Measurements from ENCODE around the gene RAB11FIP3. TPM values are rescaled to one million over a fixed set of nuclear protein-coding genes. Genes with fewer than 3 reads are reported as not detected.

The RAB11FIP3 gene
- total and polyA plus RNA-seq, 9 of the 15 experiments (the other 6 are each of a cell fraction or from before 2014, with no cell fraction given) = 0.46 to 13.1 (median 4.3) TPM

DNA sequence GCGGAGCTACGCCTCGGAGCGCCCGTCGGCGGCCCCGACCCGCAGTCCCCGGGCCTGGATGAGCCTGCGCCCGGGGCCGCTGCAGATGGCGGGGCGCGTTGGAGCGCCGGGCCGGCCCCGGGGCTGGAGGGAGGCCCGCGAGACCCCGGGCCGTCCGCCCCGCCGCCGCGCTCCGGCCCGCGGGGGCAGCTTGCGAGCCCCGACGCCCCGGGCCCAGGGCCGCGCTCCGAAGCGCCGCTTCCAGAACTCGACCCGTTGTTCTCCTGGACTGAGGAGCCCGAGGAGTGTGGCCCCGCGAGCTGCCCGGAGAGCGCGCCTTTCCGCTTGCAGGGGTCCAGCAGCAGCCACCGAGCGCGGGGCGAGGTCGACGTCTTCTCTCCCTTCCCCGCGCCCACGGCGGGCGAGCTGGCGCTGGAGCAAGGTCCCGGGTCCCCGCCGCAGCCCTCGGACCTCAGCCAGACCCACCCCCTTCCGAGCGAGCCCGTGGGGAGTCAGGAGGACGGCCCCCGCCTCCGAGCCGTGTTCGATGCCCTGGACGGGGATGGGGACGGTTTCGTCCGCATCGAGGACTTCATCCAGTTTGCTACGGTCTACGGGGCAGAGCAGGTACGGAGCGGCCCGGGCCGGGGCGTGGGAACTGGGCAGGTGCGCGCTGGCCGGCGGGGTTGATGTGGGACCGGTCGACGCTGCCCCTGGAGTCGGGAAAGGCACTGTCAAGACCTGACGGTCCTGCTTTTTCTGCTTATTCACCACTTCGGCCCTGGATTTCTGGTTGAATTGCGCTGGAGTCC is 861 bp downstream of the RAB11FIP3 start (continued):
- peak in 1 of 3 experiments; percentile 3 for TF ChIP-seq YY1 (IDR thresholded peaks at IDR 0.05; ENCODE audit: borderline replicate concordance in 1 of 3, control insufficient read depth in 1 of 3, extremely low read depth in 1 of 3, insufficient read depth in 3 of 3, insufficient read length in 1 of 3, insufficient replicate concordance in 2 of 3, low read depth in 1 of 3, low read length in 2 of 3)
- no peak for TF ChIP-seq TAF9B (IDR thresholded peaks at IDR 0.05; ENCODE audit: partially characterized antibody)
- no peak for TF ChIP-seq CREB1 (IDR thresholded peaks at IDR 0.05)
- peak; percentile 10; the same call in 1 of the 2 replicates for TF ChIP-seq CREB1 (CRISPR knock-in tag; IDR thresholded peaks at IDR 0.05)
- peak; percentile 25 for TF ChIP-seq ZFX (CRISPR knock-in tag; IDR thresholded peaks at IDR 0.05)

DNA sequence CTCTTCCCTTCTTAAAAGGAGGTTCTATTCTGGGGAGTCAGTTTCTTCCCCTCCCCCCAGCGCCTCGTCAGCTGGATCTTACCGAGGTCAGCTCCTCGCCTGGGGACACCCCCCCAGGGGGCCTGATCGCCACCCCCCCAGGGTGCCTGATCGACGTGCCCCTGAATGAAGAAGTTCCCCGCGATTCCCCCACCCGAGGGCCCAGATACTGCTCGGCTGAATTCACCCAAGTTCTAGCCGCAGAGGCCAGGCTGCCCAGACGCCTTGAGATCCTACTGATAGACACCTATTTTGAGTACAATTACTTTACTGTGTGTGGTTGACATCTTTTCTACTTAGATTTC is 1.4 kb downstream of the RAB11FIP3 start:
- CTCF ChIA-PET (ENCODE audit: low intra/inter-chr PET ratio) = no interaction called here
- no peak for DNase-seq (ENCODE audit: extremely low read depth in 1 of 4, low spot score in 3 of 4)
- in situ Hi-C loops (cut with MboI) (no loop called here), intact Hi-C loops (cut with micrococcal nuclease) (loop anchor here (10.0 kb wide), 1 partner anchor 58 kb away; no protein-coding TSS in a partner anchor)
- H2AFZ ChIP-seq (ENCODE audit: low read depth, low read length) = peak overlapping the region; percentile 53; the same call in 1 of the 2 replicates
- TF ChIP-seq, protein P1, sequence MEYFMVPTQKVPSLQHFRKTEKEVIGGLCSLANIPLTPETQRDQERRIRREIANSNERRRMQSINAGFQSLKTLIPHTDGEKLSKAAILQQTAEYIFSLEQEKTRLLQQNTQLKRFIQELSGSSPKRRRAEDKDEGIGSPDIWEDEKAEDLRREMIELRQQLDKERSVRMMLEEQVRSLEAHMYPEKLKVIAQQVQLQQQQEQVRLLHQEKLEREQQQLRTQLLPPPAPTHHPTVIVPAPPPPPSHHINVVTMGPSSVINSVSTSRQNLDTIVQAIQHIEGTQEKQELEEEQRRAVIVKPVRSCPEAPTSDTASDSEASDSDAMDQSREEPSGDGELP (CRISPR knock-in tag; IDR thresholded peaks at IDR 0.05; ENCODE audit: borderline replicate concordance) = peak; percentile 29; the same call in 1 of the 2 replicates
- TF ChIP-seq, protein P2, sequence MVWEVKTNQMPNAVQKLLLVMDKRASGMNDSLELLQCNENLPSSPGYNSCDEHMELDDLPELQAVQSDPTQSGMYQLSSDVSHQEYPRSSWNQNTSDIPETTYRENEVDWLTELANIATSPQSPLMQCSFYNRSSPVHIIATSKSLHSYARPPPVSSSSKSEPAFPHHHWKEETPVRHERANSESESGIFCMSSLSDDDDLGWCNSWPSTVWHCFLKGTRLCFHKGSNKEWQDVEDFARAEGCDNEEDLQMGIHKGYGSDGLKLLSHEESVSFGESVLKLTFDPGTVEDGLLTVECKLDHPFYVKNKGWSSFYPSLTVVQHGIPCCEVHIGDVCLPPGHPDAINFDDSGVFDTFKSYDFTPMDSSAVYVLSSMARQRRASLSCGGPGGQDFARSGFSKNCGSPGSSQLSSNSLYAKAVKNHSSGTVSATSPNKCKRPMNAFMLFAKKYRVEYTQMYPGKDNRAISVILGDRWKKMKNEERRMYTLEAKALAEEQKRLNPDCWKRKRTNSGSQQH (CRISPR knock-in tag; IDR thresholded peaks at IDR 0.05) = no peak
- 0 out of 2 replicates have a peak, but pooled peaks have one; percentile 9 for TF ChIP-seq GATA2 (CRISPR knock-in tag; IDR thresholded peaks at IDR 0.05)
- H3K27me3 ChIP-seq (ENCODE audit: control insufficient read depth in 2 of 2, insufficient read depth in 2 of 2, low read length in 2 of 2) = no peaks in the 10 kb centered on the region
- peak overlapping the region; percentile 69 for H3K4me2 ChIP-seq (ENCODE audit: insufficient read depth, low read length)
- H3K79me2 ChIP-seq (ENCODE audit: control insufficient read depth, insufficient read depth, low read length) = peaks cover 8% of the 10 kb centered on the region; the same call in 2 of the 3 replicates
- no peaks in the 10 kb centered on the region; the same call in 2 of the 3 replicates for H3K36me3 ChIP-seq (ENCODE audit: control insufficient read depth, insufficient read depth, low read length)
- H3K27ac ChIP-seq (ENCODE audit: extremely low read depth, low read depth, low read length) = no peak overlapping the region
- POLR2A ChIA-PET = no interaction called here
- H3K9me1 ChIP-seq (ENCODE audit: control insufficient read depth, insufficient read depth, low read length) = no peaks in the 10 kb centered on the region
- H3K9me3 ChIP-seq (replicated peaks; ENCODE audit: control insufficient read depth, insufficient read depth, low read depth, low read length) = no peaks in the 10 kb centered on the region
- peaks cover 12 to 40% of the 10 kb centered on the region in 2 experiments; a peak in 3 of 5 replicates for H3K4me1 ChIP-seq (replicated peaks in 1 of 2; ENCODE audit: control insufficient read depth in 2 of 2, insufficient read depth in 2 of 2, low read length in 2 of 2)
- peak; percentile 67 for FAIRE-seq
- peak overlapping the region; percentile 49; the same call in 1 of the 2 replicates for H3K4me3 ChIP-seq
- no peaks in the 10 kb centered on the region for H4K20me1 ChIP-seq (replicated peaks; ENCODE audit: control insufficient read depth, insufficient read depth, low read length)
- no TSS peak for BruUV-seq (replicated peaks)
- no peak for ATAC-seq
- 20% methylated on average over 7 of the region's 13 CpGs for WGBS (ENCODE audit: insufficient coverage, low coverage, missing lambda C conversion rate)
- peak overlapping the region in 1 of 2 experiments; percentile 98; a peak in 2 of 4 replicates for H3K9ac ChIP-seq (ENCODE audit: insufficient read depth in 1 of 2, low read depth in 2 of 2, low read length in 2 of 2)

All from K562 (cell line).